ENCODE data around the gene CITED2.

- TF ChIP-seq CTCF (IDR thresholded peaks at IDR 0.05; ENCODE audit: poor library complexity) (no peak), EZH2 (IDR thresholded peaks at IDR 0.05; ENCODE audit: borderline replicate concordance) (no peak), EZH2phosphoT487 (IDR thresholded peaks at IDR 0.05; ENCODE audit: low read depth, severe bottlenecking, unreplicated experiment) (no peak)
Observed at GRCh38 chr6:139376017-139376330, 1.5 kb upstream of the CITED2 start.

Measured in hepatocyte (in vitro differentiated cells).